Urinary bladder (tissue), 4 donors: ENCODE data around the gene OAS1. TPM values are rescaled to one million over a fixed set of nuclear protein-coding genes. Genes with fewer than 3 reads are reported as not detected.
A peak's percentile ranks its signal among the peaks of the same experiment; 100 is the strongest.

ENCODE experiments used
- DNase-seq: peaks from one replicate; pipeline ENCODE4 v3.0.0-alpha.2; 2015; ENCODE audit errors: extremely low spot score
- H3K27ac ChIP-seq: one replicate; pipeline ENCODE4 v1.5.1; 2013; ENCODE audit warnings: low read depth, mild to moderate bottlenecking, moderate library complexity
- H3K36me3 ChIP-seq: one replicate; pipeline ENCODE4 v1.6.1; 2013; ENCODE audit warnings: mild to moderate bottlenecking, moderate library complexity; ENCODE audit not compliant: insufficient read depth
- H3K4me1 ChIP-seq: one replicate; pipeline ENCODE4 v1.6.1; 2013; ENCODE audit warnings: mild to moderate bottlenecking, moderate library complexity; ENCODE audit not compliant: insufficient read depth
- H3K4me3 ChIP-seq: one replicate; pipeline ENCODE4 v1.5.1; 2013; ENCODE audit warnings: low read depth, low read length
- WGBS: extraction: QIAGEN DNeasy Blood & Tissue Kit; methylation state at CpG from one replicate; pipeline ENCODE4 v1.1.7; 2013; 5-methylcytosine and 5-hydroxymethylcytosine counted together
- polyA plus RNA-seq: library from polyadenylated mRNA; stranded (reverse); fragments of 200-250 nt; gene quantifications from one replicate; pipeline ENCODE4 v1.2.3, GENCODE V29; 2013
- total RNA-seq: library from RNA; depleted of rRNA; stranded (reverse); fragments of >200 nt; gene quantifications from one replicate; pipeline ENCODE4 v1.2.3, GENCODE V29; 2014
- donor health status: healthy with polysubstance abuse.
- donor health status: healthy.

Gene OAS1
- total and polyA plus RNA-seq, 2 donors, result 20.8 to 28.9 TPM

- Histone ChIP-seq H3K4me1 (peaks cover 2% of the 10 kb centered on the region), H3K27ac (no peak overlapping the region), H3K4me3 (no peak overlapping the region), H3K36me3 (no peaks in the 10 kb centered on the region)
- no peak for DNase-seq
- 76% methylated on average over 2 of the region's 2 CpGs for WGBS
Observed at GRCh38 chr12:112933129-112933505, 26.4 kb downstream of the OAS1 start.

DNA sequence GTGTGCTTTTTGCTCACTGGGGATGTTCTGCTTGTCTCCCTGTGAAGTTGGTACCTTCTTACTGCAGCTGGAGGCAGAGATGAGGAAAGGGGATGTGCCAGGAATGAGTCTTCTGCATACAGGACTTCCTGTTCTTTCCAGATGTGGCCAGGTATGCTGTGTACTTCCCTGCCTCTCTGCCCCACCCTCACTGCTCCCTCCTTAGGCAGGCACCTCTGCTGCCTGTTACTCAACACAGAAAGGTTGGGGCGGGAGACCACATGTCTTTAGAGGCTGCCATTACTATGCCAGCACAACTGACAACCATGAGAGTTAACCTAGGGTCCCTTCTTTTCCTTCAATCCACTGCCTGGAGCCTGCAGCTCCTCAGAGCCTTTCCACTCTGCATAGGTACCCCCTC is 29.5 kb downstream of the OAS1 start:
- no peak for DNase-seq
- 71% methylated on average over 1 of the region's 1 CpG for whole genome bisulfite sequencing
- H3K27ac ChIP-seq, result no peak overlapping the region
- no peaks in the 10 kb centered on the region for H3K36me3 ChIP-seq
- no peaks in the 10 kb centered on the region for H3K4me1 ChIP-seq
- H3K4me3 ChIP-seq, result no peak overlapping the region

DNA sequence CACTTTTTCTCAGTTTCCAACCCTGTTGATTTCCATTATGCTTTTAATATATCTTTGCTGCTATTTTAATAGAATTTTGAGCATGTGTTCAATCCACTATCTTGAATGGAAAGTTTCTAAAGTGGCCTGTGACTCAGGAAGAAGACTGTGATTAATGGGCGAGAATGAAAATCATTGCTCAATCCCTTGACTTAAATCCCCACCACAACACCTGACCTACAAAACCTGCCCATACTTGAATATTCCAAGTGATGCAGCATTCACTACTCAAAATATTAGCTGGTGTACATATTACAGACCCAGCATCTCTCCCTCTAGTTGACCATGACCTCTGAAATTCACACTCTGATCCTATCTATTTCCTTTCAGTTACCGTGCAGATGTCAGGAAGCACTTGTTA is 30.2 kb downstream of the OAS1 start:
- no peak overlapping the region for H3K4me3 ChIP-seq
- H3K4me1 ChIP-seq, result no peaks in the 10 kb centered on the region
- H3K27ac ChIP-seq, result no peak overlapping the region
- no peak for DNase-seq
- WGBS, result 54% methylated on average over 2 of the region's 2 CpGs
- no peaks in the 10 kb centered on the region for H3K36me3 ChIP-seq

GRCh38 chr12:112937741-112938719 is 31.3 kb downstream of the OAS1 start, which contains the start of gene OAS3:
Gene OAS3, plus strand, starts transcription at chr12:112938474. Its CDS starts 57 bp downstream, at chr12:112938531.
- DNase-seq, result peak; percentile 62
- Histone ChIP-seq H3K4me1 (no peaks in the 10 kb centered on the region), H3K36me3 (no peaks in the 10 kb centered on the region), H3K27ac (peak within 1 kb of the TSS; percentile 53), H3K4me3 (peak within 1 kb of the TSS; percentile 62)
- 6% methylated on average over 50 of the region's 50 CpGs for WGBS

DNA sequence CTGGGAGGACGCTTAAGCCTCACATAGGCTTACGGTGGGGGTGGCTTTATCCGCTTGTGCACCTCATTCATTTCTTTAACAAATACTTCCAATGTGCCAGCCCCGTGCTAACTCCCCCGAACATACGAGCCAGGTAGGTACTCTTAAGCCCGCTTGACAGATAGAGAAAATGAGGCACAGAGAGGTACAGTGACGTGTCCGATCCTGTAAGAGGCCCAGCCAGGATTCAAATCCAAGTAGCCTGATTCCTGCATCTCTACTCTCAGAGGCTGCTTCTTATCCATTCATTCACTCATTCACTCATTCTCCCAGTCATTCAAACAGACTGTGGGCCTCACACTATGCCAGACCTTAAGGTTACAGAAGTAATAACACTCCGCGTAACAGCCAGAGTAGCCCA is 32.0 kb downstream of the OAS1 start:
- no peak for DNase-seq
- WGBS, result 24% methylated on average over 11 of the region's 11 CpGs
- H3K4me3 ChIP-seq, result peak overlapping the region; percentile 62
- no peaks in the 10 kb centered on the region for H3K36me3 ChIP-seq
- H3K4me1 ChIP-seq, result no peaks in the 10 kb centered on the region
- peak overlapping the region; percentile 53 for H3K27ac ChIP-seq

DNA sequence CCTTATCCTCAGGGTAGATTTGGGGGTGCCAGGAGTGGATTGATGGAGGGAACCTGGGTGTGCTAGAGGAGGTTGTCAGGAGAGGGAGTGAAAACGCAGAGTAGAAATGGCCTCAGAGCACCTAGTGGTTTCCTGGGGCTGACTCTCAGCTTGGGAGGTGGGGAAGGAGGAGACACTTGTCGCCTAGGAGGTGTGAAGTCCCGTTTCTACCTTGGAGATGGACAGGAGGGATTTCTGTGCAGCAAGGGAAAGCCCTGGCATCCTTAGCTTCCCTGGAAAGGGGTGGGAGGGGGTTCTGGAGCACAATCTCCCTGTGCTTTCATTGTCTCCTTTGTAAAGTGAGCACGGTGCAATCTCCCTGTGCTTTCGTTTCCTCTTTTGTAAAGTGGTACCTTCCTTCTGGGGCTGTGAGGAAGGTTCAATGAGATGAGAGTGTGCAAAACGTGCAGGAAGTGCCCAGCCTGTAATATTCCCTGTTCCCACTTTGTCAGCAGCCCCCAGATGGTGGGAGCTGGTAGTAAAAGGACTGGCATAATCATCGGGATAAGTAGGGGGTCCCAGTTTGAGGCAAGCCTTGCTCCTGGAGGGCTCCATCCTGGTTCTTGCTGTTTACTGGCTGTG is 33.1 kb downstream of the OAS1 start:
- no peaks in the 10 kb centered on the region for H3K4me1 ChIP-seq
- no peak overlapping the region for H3K4me3 ChIP-seq
- H3K36me3 ChIP-seq, result no peaks in the 10 kb centered on the region
- H3K27ac ChIP-seq, result no peak overlapping the region
- WGBS, result 53% methylated on average over 7 of the region's 7 CpGs
- no peak for DNase-seq

DNA sequence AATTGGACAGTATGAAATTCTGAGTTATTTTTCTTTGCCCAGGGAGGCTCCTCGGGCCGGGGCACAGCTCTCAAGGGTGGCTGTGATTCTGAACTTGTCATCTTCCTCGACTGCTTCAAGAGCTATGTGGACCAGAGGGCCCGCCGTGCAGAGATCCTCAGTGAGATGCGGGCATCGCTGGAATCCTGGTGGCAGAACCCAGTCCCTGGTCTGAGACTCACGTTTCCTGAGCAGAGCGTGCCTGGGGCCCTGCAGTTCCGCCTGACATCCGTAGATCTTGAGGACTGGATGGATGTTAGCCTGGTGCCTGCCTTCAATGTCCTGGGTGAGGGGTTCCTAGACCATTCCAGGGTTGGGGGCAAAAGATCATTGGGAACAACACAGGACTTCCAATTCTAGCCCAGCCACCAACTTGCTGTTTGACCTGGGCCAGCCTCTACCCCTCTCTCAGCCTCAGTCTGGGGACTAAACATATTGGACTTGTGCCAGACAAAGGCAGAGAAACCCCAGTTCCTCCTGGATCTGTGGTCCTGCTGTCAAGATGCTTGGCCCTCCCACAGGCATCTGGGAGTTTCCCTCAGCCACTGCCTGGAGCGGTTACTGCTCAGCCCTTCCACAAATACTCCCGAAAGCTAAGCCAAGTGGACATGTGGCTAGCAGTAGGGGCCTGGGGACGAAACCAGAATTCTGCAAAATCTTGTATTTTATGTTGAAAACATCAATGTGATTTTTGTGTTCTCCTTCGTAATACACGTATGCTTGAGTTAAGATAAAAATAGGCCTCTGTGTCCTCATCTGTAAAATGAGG is 35.0 kb downstream of the OAS1 start:
- Histone ChIP-seq H3K36me3 (no peaks in the 10 kb centered on the region), H3K27ac (no peak overlapping the region), H3K4me3 (no peak overlapping the region), H3K4me1 (no peaks in the 10 kb centered on the region)
- no peak for DNase-seq
- 91% methylated on average over 16 of the region's 16 CpGs for WGBS

DNA sequence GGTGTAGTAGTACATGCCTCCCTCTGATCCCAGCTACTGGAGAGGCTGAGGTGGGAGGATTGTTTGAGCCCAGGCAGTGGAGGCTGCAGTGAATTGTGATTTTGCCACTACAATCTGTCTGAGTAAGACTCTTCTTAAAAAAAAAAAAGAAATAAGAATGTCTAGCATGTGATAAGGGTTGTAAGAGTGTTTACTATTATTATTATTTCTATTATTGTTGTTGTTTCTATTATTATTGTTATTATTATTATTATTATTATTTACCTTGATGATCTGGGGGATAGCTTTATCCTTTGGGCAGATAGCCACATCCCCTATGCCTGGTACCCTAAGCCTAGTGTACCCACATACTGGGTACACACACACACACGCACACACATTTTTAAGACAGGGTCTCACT is 35.8 kb downstream of the OAS1 start:
- no peaks in the 10 kb centered on the region for H3K36me3 ChIP-seq
- 100% methylated on average over 1 of the region's 1 CpG for WGBS
- no peaks in the 10 kb centered on the region for H3K4me1 ChIP-seq
- H3K27ac ChIP-seq, result no peak overlapping the region
- no peak for DNase-seq
- H3K4me3 ChIP-seq, result no peak overlapping the region

- Histone ChIP-seq H3K36me3 (no peaks in the 10 kb centered on the region), H3K4me1 (no peaks in the 10 kb centered on the region)
Observed at GRCh38 chr12:112944024-112944690, 37.4 kb downstream of the OAS1 start.

DNA sequence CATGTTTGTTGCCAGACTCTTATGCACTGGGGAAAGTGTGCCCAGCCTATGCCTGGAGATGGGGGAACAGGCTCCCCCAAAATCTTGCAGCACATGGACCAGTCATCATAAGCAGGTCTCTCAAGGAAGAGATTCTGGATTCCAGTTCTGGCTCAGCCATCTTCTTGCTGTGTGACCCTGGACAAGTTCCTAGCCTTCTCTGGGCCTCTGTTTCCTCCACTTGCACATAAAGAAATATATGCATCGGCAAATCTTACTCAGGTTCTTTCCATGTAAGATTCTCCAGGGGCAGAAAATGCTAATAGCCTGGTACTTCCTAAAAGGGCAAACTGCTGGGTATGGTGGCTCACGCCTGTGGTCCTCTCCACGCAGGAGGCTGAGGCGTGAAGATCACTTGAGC is 38.8 kb downstream of the OAS1 start:
- Histone ChIP-seq H3K4me1 (no peaks in the 10 kb centered on the region), H3K36me3 (no peaks in the 10 kb centered on the region), H3K4me3 (no peak overlapping the region), H3K27ac (no peak overlapping the region)
- 95% methylated on average over 4 of the region's 4 CpGs for WGBS
- DNase-seq, result no peak

More at GRCh38 chr12:112944024-112944690, 37.4 kb downstream of the OAS1 start:
- no peak overlapping the region for H3K4me3 ChIP-seq
- 90% methylated on average over 15 of the region's 15 CpGs for WGBS
- no peak for DNase-seq
- no peak overlapping the region for H3K27ac ChIP-seq

DNA sequence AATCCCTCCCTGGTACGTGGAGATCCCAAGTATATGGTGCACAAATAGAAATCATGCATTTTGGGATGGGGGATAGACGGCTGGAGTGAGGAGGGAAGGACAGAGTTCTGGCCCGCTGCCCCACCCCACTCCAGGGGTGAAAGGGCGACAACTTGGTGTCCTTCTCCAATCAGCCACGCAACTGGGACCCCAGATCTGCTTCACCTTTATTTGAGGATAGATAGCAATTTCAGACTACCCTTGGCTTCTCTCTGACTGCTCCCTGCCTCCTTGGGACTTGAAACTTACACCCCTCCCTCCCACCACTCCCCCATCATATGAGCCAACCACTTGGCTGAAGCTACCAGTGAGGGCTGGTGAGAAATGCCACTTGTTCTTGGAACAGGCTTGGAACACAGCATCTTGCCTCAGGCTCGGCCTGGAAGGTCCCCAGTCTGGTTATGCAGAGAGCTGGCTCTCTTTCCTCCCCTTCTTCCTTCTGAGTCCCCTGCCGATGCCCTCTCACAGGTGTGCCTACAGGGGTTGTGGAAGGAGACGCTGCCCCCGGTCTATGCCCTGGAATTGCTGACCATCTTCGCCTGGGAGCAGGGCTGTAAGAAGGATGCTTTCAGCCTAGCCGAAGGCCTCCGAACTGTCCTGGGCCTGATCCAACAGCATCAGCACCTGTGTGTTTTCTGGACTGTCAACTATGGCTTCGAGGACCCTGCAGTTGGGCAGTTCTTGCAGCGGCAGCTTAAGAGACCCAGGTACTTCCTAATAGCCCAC is 39.7 kb downstream of the OAS1 start:
- 87% methylated on average over 14 of the region's 14 CpGs for WGBS
- no peaks in the 10 kb centered on the region for H3K36me3 ChIP-seq
- no peak for DNase-seq
- no peak overlapping the region for H3K4me3 ChIP-seq
- no peak overlapping the region for H3K27ac ChIP-seq
- H3K4me1 ChIP-seq, result no peaks in the 10 kb centered on the region

DNA sequence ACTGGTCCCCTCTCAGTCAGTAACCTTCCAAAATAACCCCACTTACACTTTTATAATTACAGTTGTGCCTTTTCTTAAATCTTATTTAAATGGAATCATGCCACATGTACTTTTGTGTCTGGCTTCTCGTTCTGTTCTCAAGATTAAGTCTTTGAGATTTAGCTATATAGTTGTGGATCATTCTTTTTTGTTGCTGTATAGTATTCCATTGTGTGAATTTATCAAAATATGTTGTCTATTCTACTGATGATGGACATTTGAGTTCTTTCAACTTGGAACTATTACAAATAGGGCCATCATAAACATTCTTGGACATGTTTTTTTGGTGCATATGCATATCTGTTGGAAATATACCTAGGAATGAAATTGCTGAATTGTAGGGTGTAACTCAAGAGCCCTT is 40.6 kb downstream of the OAS1 start:
- no peaks in the 10 kb centered on the region for H3K36me3 ChIP-seq
- DNase-seq, result no peak
- H3K4me1 ChIP-seq, result no peaks in the 10 kb centered on the region
- H3K27ac ChIP-seq, result no peak overlapping the region
- no peak overlapping the region for H3K4me3 ChIP-seq
- 1% methylated on average over 1 of the region's 1 CpG for WGBS
